ENCODE data around the gene ZBTB20.

The ZBTB20 gene

GRCh38 chr3:114333923-114334240, 813.2 kb downstream of the ZBTB20 start:
- H3K27me3 ChIP-seq (ENCODE audit: low read length): no peaks in the 10 kb centered on the region
- no peak overlapping the region for H3K4me3 ChIP-seq (ENCODE audit: insufficient read depth, low read length, poor library complexity, severe bottlenecking)
- no peaks in the 10 kb centered on the region for H3K9me2 ChIP-seq (replicated peaks; ENCODE audit: insufficient read depth, low read length)
- peak overlapping the region; percentile 73 for H2AFZ ChIP-seq (ENCODE audit: low read depth, low read length, severe bottlenecking)
- no peaks in the 10 kb centered on the region for H4K20me1 ChIP-seq (ENCODE audit: low read depth, low read length)
- TF ChIP-seq CTCF (IDR thresholded peaks at IDR 0.05; ENCODE audit: insufficient read depth, low read length, poor library complexity, severe bottlenecking) (no peak), EZH2phosphoT487 (conservative IDR thresholded peaks at IDR 0.05; ENCODE audit: low read length) (no peak)
- H3K27ac ChIP-seq (ENCODE audit: low read depth, low read length): peak overlapping the region; percentile 89
- no peaks in the 10 kb centered on the region for H3K79me2 ChIP-seq (ENCODE audit: insufficient read depth, low read length)
- no peaks in the 10 kb centered on the region for H3K36me3 ChIP-seq (ENCODE audit: low read length)
- peak overlapping the region; percentile 56 for H3K4me2 ChIP-seq (ENCODE audit: low read depth, low read length, poor library complexity, severe bottlenecking)
- H3K9ac ChIP-seq (ENCODE audit: low read length): no peak overlapping the region
- H3F3A ChIP-seq (ENCODE audit: insufficient read depth): peaks cover 16% of the 10 kb centered on the region
- H3K9me3 ChIP-seq (ENCODE audit: insufficient read depth, low read length): peaks cover 10% of the 10 kb centered on the region; the same call in 1 of the 2 replicates

GRCh38 chr3:114333180-114333922, 813.7 kb downstream of the ZBTB20 start:
- Histone ChIP-seq H3K27me3 (ENCODE audit: low read length) (no peaks in the 10 kb centered on the region), H3K27ac (ENCODE audit: low read depth, low read length) (peak overlapping the region; percentile 89), H3K9ac (ENCODE audit: low read length) (peak overlapping the region; percentile 31), H3F3A (ENCODE audit: insufficient read depth) (peaks cover 16% of the 10 kb centered on the region), H3K4me3 (ENCODE audit: insufficient read depth, low read length, poor library complexity, severe bottlenecking) (peak overlapping the region; percentile 11), H2AFZ (ENCODE audit: low read depth, low read length, severe bottlenecking) (peak overlapping the region; percentile 73), H3K9me3 (ENCODE audit: insufficient read depth, low read length) (peaks cover 10% of the 10 kb centered on the region; the same call in 1 of the 2 replicates), H3K79me2 (ENCODE audit: insufficient read depth, low read length) (no peaks in the 10 kb centered on the region), H4K20me1 (ENCODE audit: low read depth, low read length) (no peaks in the 10 kb centered on the region), H3K36me3 (ENCODE audit: low read length) (no peaks in the 10 kb centered on the region), H3K9me2 (replicated peaks; ENCODE audit: insufficient read depth, low read length) (no peaks in the 10 kb centered on the region), H3K4me2 (ENCODE audit: low read depth, low read length, poor library complexity, severe bottlenecking) (peak overlapping the region; percentile 56)
- TF ChIP-seq EZH2phosphoT487 (conservative IDR thresholded peaks at IDR 0.05; ENCODE audit: low read length) (no peak), CTCF (IDR thresholded peaks at IDR 0.05; ENCODE audit: insufficient read depth, low read length, poor library complexity, severe bottlenecking) (no peak)

- peak overlapping the region; percentile 89 for H3K27ac ChIP-seq (ENCODE audit: low read depth, low read length)
- no peaks in the 10 kb centered on the region for H3K27me3 ChIP-seq (ENCODE audit: low read length)
- no peaks in the 10 kb centered on the region for H3K9me2 ChIP-seq (replicated peaks; ENCODE audit: insufficient read depth, low read length)
- peak overlapping the region; percentile 56 for H3K4me2 ChIP-seq (ENCODE audit: low read depth, low read length, poor library complexity, severe bottlenecking)
- no peaks in the 10 kb centered on the region for H3K36me3 ChIP-seq (ENCODE audit: low read length)
- H3K9me3 ChIP-seq (ENCODE audit: insufficient read depth, low read length): peaks cover 10% of the 10 kb centered on the region; the same call in 1 of the 2 replicates
- peak overlapping the region; percentile 31 for H3K9ac ChIP-seq (ENCODE audit: low read length)
- peak overlapping the region; percentile 11 for H3K4me3 ChIP-seq (ENCODE audit: insufficient read depth, low read length, poor library complexity, severe bottlenecking)
- H3K79me2 ChIP-seq (ENCODE audit: insufficient read depth, low read length): no peaks in the 10 kb centered on the region
- no peak for TF ChIP-seq EZH2phosphoT487 (conservative IDR thresholded peaks at IDR 0.05; ENCODE audit: low read length)
- H4K20me1 ChIP-seq (ENCODE audit: low read depth, low read length): no peaks in the 10 kb centered on the region
- peak overlapping the region; percentile 73 for H2AFZ ChIP-seq (ENCODE audit: low read depth, low read length, severe bottlenecking)
- H3F3A ChIP-seq (ENCODE audit: insufficient read depth): peaks cover 16% of the 10 kb centered on the region
Measured at GRCh38 chr3:114332342-114333179, 814.5 kb downstream of the ZBTB20 start.

Data from SU-DHL-6 (cell line).